GM19043 (cell line): Measurements from ENCODE around the gene MMP24.

Experiments
- ATAC-seq: cut with Tn5 transposase; IDR thresholded peaks from one replicate; pipeline ENCODE4 v1.9.1; 2021; ENCODE audit warnings: low read depth; ENCODE audit not compliant: unreplicated experiment

MMP24 gene

DNA sequence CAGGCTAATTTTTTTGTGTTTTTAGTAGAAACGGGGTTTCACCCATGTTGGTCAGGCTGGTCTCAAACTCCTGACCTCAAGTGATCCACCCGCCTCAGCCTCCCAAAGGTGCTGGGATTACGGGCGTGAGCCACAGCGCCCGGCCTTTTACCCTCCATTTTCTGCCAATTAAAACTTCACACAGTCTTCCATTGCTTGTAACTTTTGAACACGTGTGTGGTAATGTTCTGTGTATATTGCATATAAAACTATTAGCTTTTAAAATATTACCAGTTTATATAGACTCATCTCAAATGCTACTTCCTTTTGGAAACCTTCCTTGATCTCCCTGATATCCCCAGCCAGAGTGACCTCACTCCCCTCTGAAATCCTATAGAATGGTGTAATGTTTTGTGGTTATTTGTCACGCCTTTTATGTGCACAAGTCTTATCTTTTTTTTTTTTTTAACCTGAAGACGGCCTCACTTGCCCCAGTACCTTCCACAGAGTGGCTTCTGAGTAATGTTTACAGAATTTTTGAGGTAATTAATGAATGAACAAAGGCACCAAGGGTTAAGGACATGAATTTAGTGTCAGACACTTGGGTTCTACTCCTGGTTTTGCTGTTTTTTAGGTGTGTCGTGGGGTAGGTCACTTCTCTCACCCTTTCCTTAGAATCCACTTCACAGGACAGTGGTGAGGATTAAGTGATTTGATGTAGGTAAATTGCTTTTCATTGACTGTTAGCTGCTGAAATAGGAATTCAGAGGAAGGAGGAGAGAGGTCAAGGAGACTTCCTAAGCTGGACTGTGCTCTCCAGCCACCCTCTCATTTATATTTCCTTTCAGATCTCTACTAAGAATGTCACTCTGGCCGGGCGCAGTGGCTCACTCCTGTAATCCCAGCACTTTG, 11.2 kb upstream of the MMP24 start:
- no peak for ATAC-seq

- no peak for ATAC-seq
Measured at GRCh38 chr20:35216541-35216940, 9.9 kb upstream of the MMP24 start.

DNA sequence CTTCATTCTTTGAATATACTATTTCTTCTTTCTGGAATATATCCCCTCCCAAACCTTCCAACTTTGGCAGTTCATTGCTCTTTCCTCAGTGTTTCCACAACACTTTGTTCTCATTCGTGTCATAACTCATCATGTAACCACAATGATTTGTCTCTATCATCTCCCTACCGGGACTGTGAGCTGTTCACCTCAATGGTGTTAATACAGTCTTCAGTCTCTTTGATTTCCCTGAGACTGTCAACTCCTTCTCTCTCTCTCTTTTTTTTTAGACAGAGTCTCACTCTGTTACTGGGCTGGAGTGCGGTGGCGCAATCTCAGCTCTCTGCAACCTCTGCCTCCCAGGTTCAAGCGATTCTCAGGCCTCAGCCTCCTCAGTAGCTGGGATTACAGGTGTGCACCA, 2.5 kb upstream of the MMP24 start:
- no peak for ATAC-seq

GRCh38 chr20:35224536-35224935, 2.0 kb upstream of the MMP24 start:
- no peak for ATAC-seq

DNA sequence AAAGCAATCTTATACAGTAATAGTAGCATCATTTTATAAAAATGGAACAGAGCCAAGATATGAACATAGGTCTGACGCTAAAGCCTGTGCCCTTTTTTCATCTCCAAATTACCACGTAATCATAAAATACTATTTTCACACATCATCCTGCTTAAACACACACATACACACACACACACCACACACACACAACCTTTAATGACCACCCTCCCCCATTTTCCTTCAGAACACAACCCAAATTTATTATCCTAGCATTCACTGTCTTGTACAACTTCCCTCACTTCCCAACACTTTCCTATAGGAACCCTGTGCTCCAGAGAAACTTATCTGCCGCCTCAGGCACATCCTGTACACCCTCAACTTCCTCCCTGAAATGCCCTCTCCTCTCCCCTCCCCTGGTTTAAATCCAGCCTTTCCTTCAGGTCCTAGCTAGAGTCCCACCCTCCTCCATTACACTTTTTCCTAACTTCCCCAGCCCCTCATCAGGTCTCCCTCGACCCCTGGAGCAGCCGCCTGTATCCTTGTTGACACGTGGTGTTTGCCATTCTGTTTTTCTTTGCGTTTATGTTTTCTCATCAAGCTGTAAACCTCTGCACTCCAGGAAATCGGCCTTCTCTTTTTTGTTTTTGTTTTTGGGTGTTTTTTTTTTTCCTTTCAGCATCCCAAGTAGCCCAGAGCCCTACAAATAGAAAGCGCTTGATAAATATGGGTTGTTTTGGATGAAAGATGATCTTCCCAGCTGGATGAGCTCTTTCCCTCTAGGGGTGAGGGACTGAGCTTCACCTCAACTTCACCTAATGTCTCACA, 968 bp upstream of the MMP24 start:
- no peak for ATAC-seq

DNA sequence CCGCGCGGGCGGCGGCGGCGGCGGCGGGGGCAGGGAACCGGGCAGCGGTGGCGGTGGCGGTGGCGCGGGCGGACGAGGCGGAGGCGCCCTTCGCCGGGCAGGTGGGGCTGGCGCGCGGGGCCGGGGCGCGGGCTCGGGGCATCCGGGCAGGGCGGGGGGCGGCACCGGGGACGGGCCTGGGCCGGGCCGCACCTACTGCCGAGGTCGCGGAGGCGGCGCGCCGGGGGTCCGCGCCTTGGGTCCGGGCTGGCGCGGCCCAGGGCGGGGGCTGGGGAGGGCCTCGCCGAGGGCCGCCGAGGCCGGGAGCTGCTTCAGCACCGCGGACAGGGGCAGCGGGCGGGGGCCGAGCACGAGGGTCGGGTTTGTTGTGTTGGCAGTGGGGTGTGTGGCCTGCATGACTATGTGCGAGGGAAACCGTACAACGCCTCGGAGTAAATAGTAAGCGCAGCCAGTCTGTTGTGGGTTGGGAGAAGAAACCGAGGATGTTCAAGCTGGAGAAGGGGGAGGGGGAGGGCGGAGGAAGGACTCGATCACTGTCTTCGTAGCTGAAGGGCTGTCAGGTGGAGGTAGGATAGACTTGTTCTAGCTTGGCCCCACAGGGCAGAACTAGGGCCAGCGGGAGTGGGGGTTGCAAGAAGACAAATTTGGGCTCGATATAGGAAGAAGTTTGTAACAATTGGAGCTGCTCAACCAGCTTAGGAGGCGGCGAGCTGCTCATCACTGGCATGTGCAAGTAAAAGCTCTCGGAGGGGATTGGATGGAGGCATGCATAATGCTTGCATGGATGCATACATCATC, 593 bp downstream of the MMP24 start:
- no peak for ATAC-seq

GRCh38 chr20:35232575-35232974, 6.1 kb downstream of the MMP24 start:
- ATAC-seq = no peak

DNA sequence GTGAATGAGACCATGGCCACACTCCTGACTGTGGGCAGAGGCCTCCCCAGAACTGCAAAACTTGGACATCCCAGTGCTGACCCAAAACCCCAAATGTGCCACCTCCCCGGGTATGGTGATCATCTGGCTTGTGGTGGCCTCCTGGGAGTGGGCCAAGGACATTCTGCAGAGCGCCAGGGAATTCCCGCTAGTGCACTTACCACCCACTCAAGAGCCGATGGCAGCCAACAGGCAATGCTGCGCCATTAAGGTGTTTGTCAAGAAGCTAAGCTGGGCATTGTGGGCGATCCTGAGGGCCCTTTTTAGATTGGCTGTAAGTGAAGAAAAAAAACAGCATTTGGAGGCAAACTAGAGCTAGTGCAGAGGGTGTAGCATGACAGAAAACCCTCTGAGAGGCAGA, 9.4 kb downstream of the MMP24 start:
- no peak for ATAC-seq

GRCh38 chr20:35237486-35237885, 11.0 kb downstream of the MMP24 start:
- no peak for ATAC-seq

DNA sequence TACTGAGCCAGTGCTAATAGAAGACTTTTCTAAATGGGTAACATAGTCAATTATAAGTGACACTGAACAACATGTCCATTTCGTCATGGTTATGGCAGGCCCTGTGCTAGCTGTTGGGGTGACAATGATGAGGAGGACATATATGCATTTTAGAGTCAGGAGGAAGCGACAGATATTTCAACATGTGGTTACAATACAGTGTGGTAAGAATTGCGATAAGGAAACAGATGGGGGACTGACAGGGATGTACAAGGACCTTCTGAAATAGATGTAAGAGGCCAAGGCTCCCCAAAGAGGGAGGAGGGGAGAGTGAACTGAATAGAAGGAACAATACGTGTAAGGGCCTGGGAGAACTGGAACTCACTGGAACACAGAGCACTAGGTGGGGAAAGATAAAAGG, 11.7 kb downstream of the MMP24 start:
- ATAC-seq = no peak

- no peak for ATAC-seq
Measured at GRCh38 chr20:35238735-35239134, 12.2 kb downstream of the MMP24 start.

DNA sequence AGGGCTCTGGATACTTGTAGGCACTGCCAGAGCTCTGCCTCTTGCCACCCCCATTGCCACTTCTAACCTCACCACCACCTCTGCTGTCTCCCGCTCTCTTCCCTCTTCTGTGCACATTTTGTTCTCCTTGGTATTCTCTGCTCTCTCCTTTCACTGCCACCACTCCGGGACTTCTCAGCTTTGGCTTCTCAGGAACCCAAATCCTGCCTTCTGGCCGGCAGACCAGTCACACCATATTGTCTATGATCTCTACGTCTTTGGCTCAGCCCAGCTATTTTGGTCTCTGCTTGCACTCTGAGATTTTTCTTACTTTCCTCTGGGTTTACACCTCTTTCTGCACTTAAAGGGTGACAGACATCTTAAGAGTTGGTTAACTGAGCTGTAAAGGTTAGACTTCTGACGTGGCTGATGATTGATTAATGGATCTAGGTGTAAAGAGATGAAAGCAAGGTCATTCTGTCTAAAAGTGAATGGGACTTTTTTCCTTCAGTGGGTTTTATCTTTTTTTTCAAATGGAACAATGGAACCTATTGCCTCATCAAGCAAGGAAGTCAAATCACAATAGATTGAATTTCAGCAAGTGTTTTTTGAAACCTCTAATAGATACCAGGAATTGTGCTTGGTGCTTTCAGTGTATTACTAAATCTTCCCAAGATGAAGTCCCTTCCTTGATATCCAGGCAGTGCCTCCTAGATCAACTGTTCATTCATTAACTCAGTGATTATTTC, 13.8 kb downstream of the MMP24 start:
- ATAC-seq = no peak

GRCh38 chr20:35240811-35241293, 14.4 kb downstream of the MMP24 start:
- ATAC-seq = no peak

DNA sequence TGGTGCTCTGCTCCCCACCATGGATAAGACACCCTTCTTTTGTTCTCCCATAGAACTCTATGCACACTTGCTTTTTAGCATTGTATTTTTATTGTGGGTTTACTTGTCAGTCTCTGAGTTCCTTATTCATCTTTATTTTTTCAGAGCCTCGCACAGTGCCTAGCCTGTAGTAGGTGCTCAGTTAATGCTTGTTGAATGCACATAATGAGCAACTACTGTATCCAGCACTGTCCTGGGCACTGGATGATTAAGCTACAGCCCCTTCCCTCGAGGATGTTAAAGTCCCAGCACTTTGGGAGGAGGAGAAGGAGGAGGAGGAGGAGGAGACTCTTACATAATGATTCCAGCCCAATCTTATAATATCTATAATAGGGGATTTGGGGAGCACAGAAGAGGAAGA, 16.8 kb downstream of the MMP24 start:
- ATAC-seq = no peak

GRCh38 chr20:35243986-35244385, 17.5 kb downstream of the MMP24 start:
- no peak for ATAC-seq

DNA sequence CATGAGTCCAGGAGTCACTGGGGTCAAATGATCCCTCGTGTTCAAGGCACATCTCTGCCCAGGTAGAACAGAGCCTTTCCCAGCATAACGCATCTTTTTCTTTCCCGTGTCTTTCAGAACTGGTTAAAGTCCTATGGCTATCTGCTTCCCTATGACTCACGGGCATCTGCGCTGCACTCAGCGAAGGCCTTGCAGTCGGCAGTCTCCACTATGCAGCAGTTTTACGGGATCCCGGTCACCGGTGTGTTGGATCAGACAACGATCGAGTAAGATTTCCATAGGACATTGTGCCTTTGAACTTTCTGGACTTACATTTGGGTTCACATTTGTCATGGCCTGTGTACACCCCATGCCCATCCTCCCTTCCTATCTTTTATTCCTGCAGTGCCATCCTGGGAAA, 20.2 kb downstream of the MMP24 start:
- no peak for ATAC-seq

DNA sequence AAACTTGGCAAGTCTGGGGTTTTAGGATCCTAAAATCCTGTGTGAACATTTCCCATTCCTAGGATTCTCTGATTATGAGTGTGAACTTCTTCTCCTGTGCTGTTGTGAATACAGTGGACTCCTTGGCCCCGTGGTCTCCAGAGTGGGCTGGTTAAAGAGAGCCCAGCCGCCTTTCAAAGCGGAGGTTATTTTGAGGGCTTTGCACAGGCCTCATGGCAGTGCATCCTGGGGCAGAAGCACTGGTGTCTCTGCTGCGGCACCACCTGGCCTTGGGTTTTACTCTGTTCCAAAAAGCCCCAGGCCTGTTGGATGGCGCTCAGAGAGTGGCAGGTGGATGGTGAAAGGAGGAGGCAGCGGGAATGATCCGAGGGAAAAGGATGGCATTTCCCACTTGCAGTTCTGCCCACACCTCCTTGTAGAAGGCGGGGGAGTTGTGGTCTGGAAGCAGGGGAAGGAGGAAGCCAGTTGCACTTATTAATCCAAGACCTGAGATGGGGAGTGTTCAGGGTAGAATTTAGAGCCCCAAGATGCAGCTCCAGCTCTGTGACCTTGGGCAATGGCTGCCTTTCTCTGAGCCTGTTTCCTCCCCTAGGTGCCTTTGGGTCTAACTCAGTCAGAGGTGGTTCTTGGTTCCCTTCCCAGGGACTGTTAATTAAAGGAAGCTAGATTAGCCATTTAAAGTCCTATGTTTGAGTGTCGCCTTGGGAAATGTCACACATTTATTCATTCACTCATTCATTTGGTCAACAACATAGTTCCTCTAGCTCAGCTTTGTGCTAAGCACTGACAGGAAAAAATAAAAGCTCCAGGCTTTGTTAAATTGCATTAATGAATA, 22.4 kb downstream of the MMP24 start:
- ATAC-seq = no peak

DNA sequence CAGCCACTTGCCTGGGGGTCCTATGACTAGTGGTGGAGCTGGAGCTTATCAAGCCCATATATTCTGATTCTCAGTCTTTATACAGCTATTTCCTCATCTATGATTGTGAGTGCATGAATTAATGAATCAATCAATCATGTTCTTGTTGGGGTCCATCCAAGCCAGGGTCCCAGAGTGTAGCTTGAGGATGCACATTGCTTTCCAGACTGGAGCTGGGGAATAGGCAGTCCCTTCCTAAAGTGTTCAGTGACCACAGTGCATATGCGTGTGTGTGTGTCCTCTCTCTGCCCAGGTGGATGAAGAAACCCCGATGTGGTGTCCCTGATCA, 25.1 kb downstream of the MMP24 start:
- no peak for ATAC-seq

DNA sequence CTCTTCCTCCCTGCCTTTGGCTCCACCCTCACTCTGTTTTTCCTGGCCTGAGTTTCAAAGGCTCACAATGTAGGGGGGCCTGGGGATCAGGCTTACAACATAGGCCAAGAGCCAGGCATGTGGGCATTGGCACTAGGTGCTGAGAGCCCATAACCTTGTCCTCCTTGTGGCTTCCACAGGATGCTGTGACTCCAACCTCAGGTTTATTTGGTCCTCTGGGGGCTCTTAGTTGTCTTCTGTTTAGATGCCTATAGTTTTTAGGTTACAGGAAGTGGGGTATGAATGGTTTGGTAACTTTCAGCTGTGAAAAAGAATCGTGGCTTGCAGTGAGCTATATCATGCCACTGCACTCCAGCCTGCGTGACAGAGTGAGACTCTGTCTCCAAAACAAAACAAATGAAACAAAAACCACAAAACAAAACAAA, 25.6 kb downstream of the MMP24 start:
- peak; percentile 82 for ATAC-seq
